GM21447 (cell line): ENCODE measurements around the gene PCDHA4.
"Not testable (repeated sequence)": the region's sequence is repeated elsewhere in the genome, so short reads cannot be mapped to it uniquely, and the experiment has no call there.

Experiments
- ATAC-seq: cut with Tn5 transposase; IDR thresholded peaks from one replicate; pipeline ENCODE4 v1.9.1; 2021; ENCODE audit not compliant: unreplicated experiment

Gene PCDHA4

DNA sequence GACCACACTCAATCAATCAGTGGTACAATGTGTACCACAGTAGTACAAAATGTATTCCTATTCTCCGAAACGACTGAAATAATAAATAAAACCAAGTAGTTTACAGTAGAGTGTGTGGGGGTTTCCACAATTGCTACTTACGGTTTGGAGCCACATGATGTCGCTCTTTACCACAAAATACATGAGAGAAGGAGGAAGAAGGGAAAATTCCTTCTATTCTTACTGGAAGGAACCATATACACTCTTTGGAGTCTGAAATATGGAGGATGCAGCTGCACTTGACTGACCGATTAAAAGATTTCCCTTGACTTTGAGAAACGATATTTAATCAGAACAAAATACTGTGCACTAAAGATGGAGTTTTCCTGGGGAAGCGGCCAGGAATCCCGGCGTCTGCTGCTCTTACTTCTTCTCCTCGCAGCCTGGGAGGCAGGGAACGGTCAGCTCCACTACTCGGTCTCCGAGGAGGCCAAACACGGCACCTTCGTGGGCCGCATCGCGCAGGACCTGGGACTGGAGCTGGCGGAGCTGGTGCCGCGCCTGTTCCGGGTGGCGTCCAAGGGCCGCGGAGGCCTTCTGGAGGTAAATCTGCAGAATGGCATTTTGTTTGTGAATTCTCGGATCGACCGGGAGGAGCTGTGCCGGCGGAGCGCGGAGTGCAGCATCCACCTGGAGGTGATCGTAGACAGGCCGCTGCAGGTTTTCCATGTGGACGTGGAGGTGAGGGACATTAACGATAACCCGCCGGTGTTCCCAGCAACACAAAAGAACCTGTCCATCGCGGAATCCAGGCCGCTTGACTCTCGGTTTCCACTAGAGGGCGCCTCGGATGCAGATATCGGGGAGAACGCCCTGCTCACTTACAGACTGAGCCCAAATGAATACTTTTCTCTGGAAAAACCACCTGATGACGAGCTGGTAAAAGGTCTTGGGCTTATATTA lies at the start of gene PCDHA4:
PCDHA4 (plus strand) TSS at position 235 of the 942 bp plus-strand sequence.
- ATAC-seq: no peak

- ATAC-seq: no peak
Measured at GRCh38 chr5:140764177-140764973, 42.5 kb upstream of the PCDHA4 start.

GRCh38 chr5:140767444-140767843 lies 39.4 kb upstream of the PCDHA4 start:
- ATAC-seq: no peak

DNA sequence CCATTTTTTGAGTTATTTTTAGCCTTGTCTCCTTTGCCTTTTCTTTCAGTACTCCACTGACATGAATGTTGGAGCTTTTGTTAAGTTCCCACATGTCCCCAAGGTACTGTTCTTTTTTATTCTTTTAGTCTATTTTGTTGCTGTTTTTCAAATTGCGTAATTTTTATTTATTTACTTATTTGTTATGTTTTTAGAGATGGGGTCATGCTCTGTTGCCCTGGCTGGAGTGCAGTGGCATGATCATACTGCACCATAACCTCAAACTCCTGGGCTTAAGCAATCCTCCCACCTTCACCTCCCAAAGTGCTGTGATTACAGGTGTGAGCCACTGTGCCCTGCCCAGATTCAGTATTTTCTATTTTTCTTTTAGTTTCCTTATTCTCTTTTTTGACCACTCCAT lies 26.4 kb upstream of the PCDHA4 start:
- ATAC-seq: no peak

DNA sequence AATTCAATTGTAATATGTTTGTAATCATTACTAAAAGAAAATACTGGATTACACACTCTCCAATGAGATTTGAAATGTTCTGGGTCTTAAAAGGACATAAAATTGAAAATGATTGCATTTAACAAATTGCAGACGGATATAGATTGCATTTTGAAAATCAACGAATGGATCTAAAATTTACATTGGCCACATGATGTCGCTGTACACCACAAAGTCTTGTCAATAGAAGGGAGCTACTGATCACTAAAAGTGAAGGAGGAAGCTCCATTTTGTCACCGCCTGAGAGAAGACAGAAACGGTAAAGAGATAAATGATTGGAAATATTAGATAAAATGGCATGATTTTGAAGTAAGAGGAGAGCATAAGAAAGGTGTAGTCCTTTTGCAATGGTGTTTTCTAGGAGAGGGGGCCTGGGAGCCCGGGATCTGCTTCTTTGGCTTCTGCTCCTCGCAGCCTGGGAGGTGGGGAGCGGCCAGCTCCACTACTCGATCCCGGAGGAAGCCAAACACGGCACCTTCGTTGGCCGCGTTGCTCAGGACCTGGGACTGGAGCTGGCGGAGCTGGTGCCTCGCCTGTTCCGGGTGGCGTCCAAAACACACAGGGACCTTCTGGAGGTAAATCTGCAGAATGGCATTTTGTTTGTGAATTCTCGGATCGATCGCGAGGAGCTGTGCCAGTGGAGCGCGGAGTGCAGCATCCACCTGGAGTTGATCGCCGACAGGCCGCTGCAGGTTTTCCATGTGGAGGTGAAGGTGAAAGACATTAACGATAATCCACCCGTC lies 20.8 kb upstream of the PCDHA4 start, which contains the start of gene PCDHA1:
PCDHA1 (plus strand) TSS at position 236 of the 782 bp plus-strand sequence.
- no peak for ATAC-seq

DNA sequence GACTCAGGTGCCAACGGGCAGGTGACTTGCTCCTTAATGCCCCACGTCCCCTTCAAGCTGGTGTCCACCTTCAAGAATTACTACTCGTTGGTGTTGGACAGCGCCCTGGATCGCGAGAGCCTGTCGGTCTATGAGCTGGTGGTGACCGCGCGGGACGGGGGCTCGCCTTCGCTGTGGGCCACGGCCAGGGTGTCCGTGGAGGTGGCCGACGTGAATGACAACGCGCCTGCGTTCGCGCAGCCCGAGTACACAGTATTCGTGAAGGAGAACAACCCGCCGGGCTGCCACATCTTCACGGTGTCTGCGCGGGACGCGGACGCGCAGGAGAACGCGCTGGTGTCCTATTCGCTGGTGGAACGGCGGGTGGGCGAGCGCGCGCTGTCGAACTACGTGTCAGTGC lies 19.4 kb upstream of the PCDHA4 start:
- ATAC-seq: not testable (repeated sequence)

GRCh38 chr5:140787849-140788504 lies 18.9 kb upstream of the PCDHA4 start:
- ATAC-seq: not testable (repeated sequence)

- ATAC-seq: no peak
Measured at GRCh38 chr5:140791089-140791488, 15.8 kb upstream of the PCDHA4 start.

- no peak for ATAC-seq
Measured at GRCh38 chr5:140794595-140795258, 12.1 kb upstream of the PCDHA4 start, which contains the start of gene PCDHA2. TSS of gene PCDHA2 (plus strand) at chr5:140794852.

GRCh38 chr5:140795259-140795641 lies 11.6 kb upstream of the PCDHA4 start:
- no peak for ATAC-seq

GRCh38 chr5:140796072-140796717 lies 10.7 kb upstream of the PCDHA4 start:
- not testable (repeated sequence) for ATAC-seq

- ATAC-seq: no peak
Measured at GRCh38 chr5:140796718-140797095, 10.2 kb upstream of the PCDHA4 start.

GRCh38 chr5:140800816-140801493 lies 5.9 kb upstream of the PCDHA4 start, which contains the start of gene PCDHA3:
TSS of gene PCDHA3 (plus strand) at chr5:140801057.
- ATAC-seq: no peak

- ATAC-seq: no peak
Measured at GRCh38 chr5:140801494-140801841, 5.4 kb upstream of the PCDHA4 start.

DNA sequence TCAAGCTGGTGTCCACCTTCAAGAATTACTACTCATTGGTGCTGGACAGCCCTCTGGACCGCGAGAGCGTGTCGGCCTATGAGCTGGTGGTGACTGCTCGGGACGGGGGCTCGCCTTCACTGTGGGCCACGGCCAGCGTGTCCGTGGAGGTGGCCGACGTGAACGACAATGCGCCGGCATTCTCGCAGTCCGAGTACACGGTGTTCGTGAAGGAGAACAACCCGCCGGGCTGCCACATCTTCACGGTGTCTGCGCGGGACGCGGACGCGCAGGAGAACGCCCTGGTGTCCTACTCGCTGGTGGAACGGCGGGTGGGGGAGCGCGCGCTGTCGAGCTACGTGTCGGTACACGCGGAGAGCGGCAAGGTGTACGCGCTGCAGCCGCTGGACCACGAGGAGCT lies 4.5 kb upstream of the PCDHA4 start:
- not testable (repeated sequence) for ATAC-seq

DNA sequence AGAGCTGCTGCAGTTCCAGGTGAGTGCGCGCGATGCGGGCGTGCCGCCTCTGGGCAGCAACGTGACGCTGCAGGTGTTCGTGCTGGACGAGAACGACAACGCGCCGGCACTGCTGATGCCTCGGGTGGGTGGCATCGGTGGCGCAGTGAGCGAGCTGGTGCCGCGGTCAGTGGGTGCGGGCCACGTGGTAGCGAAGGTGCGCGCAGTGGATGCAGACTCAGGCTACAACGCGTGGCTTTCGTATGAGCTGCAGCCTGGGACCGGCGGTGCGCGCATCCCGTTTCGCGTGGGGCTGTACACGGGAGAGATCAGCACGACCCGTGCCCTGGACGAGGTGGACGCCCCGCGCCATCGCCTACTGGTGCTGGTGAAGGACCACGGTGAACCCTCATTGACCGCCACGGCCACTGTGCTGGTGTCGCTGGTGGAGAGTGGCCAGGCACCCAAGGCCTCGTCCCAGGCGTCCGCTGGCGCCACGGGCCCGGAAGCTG lies 4.0 kb upstream of the PCDHA4 start:
- no peak for ATAC-seq

- not testable (repeated sequence) for ATAC-seq
Measured at GRCh38 chr5:140808241-140808888, 1.5 kb downstream of the PCDHA4 start.

DNA sequence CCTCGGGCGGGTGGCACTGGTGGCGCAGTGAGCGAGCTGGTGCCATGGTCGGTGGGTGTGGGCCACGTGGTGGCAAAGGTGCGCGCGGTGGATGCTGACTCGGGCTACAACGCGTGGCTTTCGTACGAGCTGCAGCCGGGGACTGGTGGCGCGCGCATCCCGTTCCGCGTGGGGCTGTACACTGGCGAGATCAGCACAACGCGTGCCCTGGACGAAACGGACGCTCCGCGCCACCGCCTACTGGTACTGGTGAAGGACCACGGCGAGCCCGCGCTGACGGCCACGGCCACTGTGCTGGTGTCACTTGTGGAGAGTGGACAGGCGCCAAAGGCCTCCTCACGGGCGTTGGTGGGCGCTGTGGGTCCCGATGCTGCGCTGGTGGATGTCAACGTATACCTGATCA lies 2.0 kb downstream of the PCDHA4 start:
- ATAC-seq: no peak
